AG09319 (cell line): ENCODE data around the gene NFATC2.

Experiments used
- DNase-seq: peaks from one replicate; pipeline ENCODE4 v3.0.0-alpha.2; 2010; ENCODE audit warnings: low read depth; ENCODE audit errors: extremely low read depth
- CTCF ChIP-seq: IDR thresholded peaks from 2 replicates; pipeline ENCODE4 v1.5.1; 2011; ENCODE audit warnings: low read depth, mild to moderate bottlenecking, inconsistent platforms, low read length, moderate library complexity

The NFATC2 gene

GRCh38 chr20:51427651-51428291 lies 114.7 kb downstream of the NFATC2 start:
- no peak for DNase-seq
- no peak for TF ChIP-seq CTCF

- TF ChIP-seq CTCF = no peak
- no peak for DNase-seq
Measured at GRCh38 chr20:51426718-51427650, 115.5 kb downstream of the NFATC2 start.

- no peak for TF ChIP-seq CTCF
- DNase-seq = no peak
Measured at GRCh38 chr20:51425347-51426106, 117.0 kb downstream of the NFATC2 start.

- DNase-seq = no peak
- no peak for TF ChIP-seq CTCF
Measured at GRCh38 chr20:51424270-51425117, 118.0 kb downstream of the NFATC2 start.

GRCh38 chr20:51423810-51424209 lies 118.7 kb downstream of the NFATC2 start:
- no peak for TF ChIP-seq CTCF
- no peak for DNase-seq

- TF ChIP-seq CTCF = no peak
- DNase-seq = no peak
Measured at GRCh38 chr20:51423290-51423667, 119.2 kb downstream of the NFATC2 start.
